HepG2 (cell line): Measurements from ENCODE around the gene PI3. TPM values are rescaled to one million over a fixed set of nuclear protein-coding genes. Genes with fewer than 3 reads are reported as not detected.

Source experiments
- ATAC-seq: fragments of 200-7000 bp; cut with Tn5 transposase; 3 replicates; pipeline ENCODE4 v1.9.1; 2020; ENCODE audit warnings: mild to moderate bottlenecking, moderate library complexity
- BruUV-seq: library from RNA; stranded (reverse); fragments of 400-500 nt; replicated peaks from 2 replicates; lab custom pipeline; 2021; lab: Mats Ljungman, UMichigan
- CTCF ChIA-PET: fragments of 300-600 bp; formaldehyde crosslinking; extraction: SDS; loops from one replicate; lab custom pipeline; 2021; ENCODE audit warnings: low total read pairs, inconsistent platforms, low intra/inter-chr PET ratio; lab: Yijun Ruan, JAX
- POLR2A ChIA-PET: fragments of 350-600 bp; sonication (Branson Sonifier 250); formaldehyde crosslinking; loops from one replicate; lab custom pipeline; 2020; ENCODE audit warnings: antibody characterized with exemption, inconsistent platforms; lab: Yijun Ruan, JAX
- DNase-seq: peaks from one replicate; pipeline ENCODE4 v3.0.0-alpha.2; 2015; ENCODE audit warnings: low spot score
- FAIRE-seq: peaks from 3 replicates; lab custom pipeline; 2011; peaks lifted over from hg19 to GRCh38; lab: Jason Lieb, UNC
- H2AFZ ChIP-seq: one replicate; pipeline ENCODE4 v1.6.1; 2011; ENCODE audit warnings: low read length, inconsistent platforms
- H3K27ac ChIP-seq: fragments of 300-600 bp; 3 replicates; pipeline ENCODE4 v1.8.0; 2011; ENCODE audit warnings: mixed run types, mild to moderate bottlenecking, mixed read lengths, low read length, inconsistent platforms; ENCODE audit not compliant: insufficient read depth; ENCODE audit errors: extremely low read length
- H3K27me3 ChIP-seq, 2 experiments: fragments of 200-600 bp in 1 of 2; 2 replicates in 1 of 2; 3 replicates in 1 of 2; pipeline versions ENCODE4 v1.6.0 to v1.8.0; 2011; ENCODE audit warnings: low read length in 2 of 2, mild to moderate bottlenecking in 2 of 2, moderate library complexity in 2 of 2, inconsistent platforms in 1 of 2; ENCODE audit not compliant: insufficient read depth in 2 of 2, control insufficient read depth in 1 of 2
- H3K36me3 ChIP-seq, 2 experiments: fragments of 200-600 bp in 1 of 2; replicated peaks in 1 of 2; 2 replicates in 1 of 2; 3 replicates in 1 of 2; pipeline versions ENCODE4 v1.5.1 to v1.8.0; 2011; ENCODE audit warnings: low read length in 2 of 2, inconsistent platforms in 1 of 2; ENCODE audit not compliant: insufficient read depth in 2 of 2, control insufficient read depth in 1 of 2
- H3K4me1 ChIP-seq: 2 replicates; pipeline ENCODE4 v1.5.1; 2012; ENCODE audit warnings: low read length, inconsistent platforms; ENCODE audit not compliant: insufficient read depth
- H3K4me2 ChIP-seq: 2 replicates; pipeline ENCODE4 v1.6.0; 2011; ENCODE audit warnings: low read depth, low read length, inconsistent platforms
- H3K4me3 ChIP-seq, 3 experiments: fragments of 200-600 bp in 1 of 3; sonication (generic), shearing (Covaris generic) in 1 of 3; replicated peaks in 1 of 3; 2 replicates each; pipeline ENCODE4 v1.5.1; 2011 to 2016; ENCODE audit warnings: low read length in 3 of 3, inconsistent platforms in 2 of 3, low read depth in 2 of 3, mild to moderate bottlenecking in 2 of 3, control low read depth in 1 of 3, mixed read lengths in 1 of 3; ENCODE audit not compliant: insufficient read depth in 1 of 3
- H3K79me2 ChIP-seq: one replicate; pipeline ENCODE4 v1.6.1; 2011; ENCODE audit warnings: low read length, inconsistent platforms; ENCODE audit not compliant: insufficient read depth
- H3K9ac ChIP-seq: 2 replicates; pipeline ENCODE4 v1.6.0; 2011; ENCODE audit warnings: mild to moderate bottlenecking, low read depth, low read length, inconsistent platforms; ENCODE audit not compliant: insufficient read depth
- H3K9me3 ChIP-seq: 2 replicates; pipeline ENCODE4 v1.5.1; 2012; ENCODE audit warnings: mild to moderate bottlenecking, low read length
- H4K20me1 ChIP-seq: 2 replicates; pipeline ENCODE4 v1.6.0; 2011; ENCODE audit warnings: inconsistent platforms, mild to moderate bottlenecking, low read length, moderate library complexity; ENCODE audit not compliant: insufficient read depth
- DPF2 ChIP-seq: sonication (generic); formaldehyde crosslinking; IDR thresholded peaks from 2 replicates; pipeline ENCODE4 v1.4.0; 2020; ENCODE audit warnings: mild to moderate bottlenecking, low read depth, missing genetic modification reagents, borderline replicate concordance
- FOXK1 ChIP-seq: sonication (generic); formaldehyde crosslinking; IDR thresholded peaks from 2 replicates; pipeline ENCODE4 v1.4.0; 2020; ENCODE audit warnings: low read depth, missing genetic modification reagents, borderline replicate concordance
- MED8 ChIP-seq: sonication (generic); formaldehyde crosslinking; IDR thresholded peaks from 2 replicates; pipeline ENCODE4 v1.8.1; 2023; ENCODE audit warnings: mild to moderate bottlenecking, missing genetic modification reagents; ENCODE audit not compliant: insufficient replicate concordance
- MIER3 ChIP-seq: IDR thresholded peaks from 2 replicates; pipeline ENCODE4 v1.6.1; 2016; ENCODE audit warnings: missing compliant biosample characterization, borderline replicate concordance
- TMF1 ChIP-seq: sonication (generic); formaldehyde crosslinking; IDR thresholded peaks from 2 replicates; pipeline ENCODE4 v1.8.1; 2022; ENCODE audit warnings: low read depth, missing genetic modification reagents
- TRIM24 ChIP-seq: sonication (generic); formaldehyde crosslinking; IDR thresholded peaks from 2 replicates; pipeline ENCODE4 v1.8.0; 2022; ENCODE audit warnings: mild to moderate bottlenecking, missing genetic modification reagents
- ZNF225 ChIP-seq: sonication (generic); formaldehyde crosslinking; IDR thresholded peaks from 2 replicates; pipeline ENCODE4 v1.4.0; 2020; ENCODE audit warnings: mild to moderate bottlenecking, missing genetic modification reagents
- ZNF607 ChIP-seq: sonication (generic); formaldehyde crosslinking; IDR thresholded peaks from 2 replicates; pipeline ENCODE4 v1.5.1; 2020; ENCODE audit warnings: missing genetic modification reagents, mild to moderate bottlenecking, borderline replicate concordance
- ZNF792 ChIP-seq: IDR thresholded peaks from 2 replicates; pipeline ENCODE4 v1.6.1; 2016
- in situ Hi-C: cut with HindIII; loops from 2 replicates; pipeline ENCODE4 v1.10.0; 2017; ENCODE audit warnings: low pct_unique_long_range_greater_than_20kb; ENCODE audit not compliant: extremely low pct_ligation_motif_present
- intact Hi-C: fragments of 100-400 bp; cut with micrococcal nuclease; formaldehyde crosslinking; loops from one replicate; pipeline ENCODE4 v1.10.0; 2022; ENCODE audit not compliant: unreplicated experiment
- polyA plus RNA-seq, 8 experiments: library from polyadenylated mRNA; depleted of rRNA in 3 of 8; stranded (reverse) in 7 of 8; unstranded in 1 of 8; fragments of >200 nt; fragmentation: Illumina TruSeq in 4 of 8; extraction: Trizol in 4 of 8; gene quantifications; 2 replicates each; pipeline versions ENCODE4 v1.2.1 to v1.2.3, GENCODE V29; 2011 to 2016; ENCODE audit warnings: low read depth in 4 of 8, missing spikeins in 1 of 8, mixed read lengths in 1 of 8; ENCODE audit not compliant: insufficient read depth in 1 of 8
- total RNA-seq, 5 experiments: library from RNA; depleted of rRNA; stranded (reverse); fragments of >200 nt; fragmentation: Illumina TruSeq; extraction: Trizol; gene quantifications; 2 replicates each; pipeline ENCODE4 v1.2.3, GENCODE V29; 2016; ENCODE audit warnings: low read depth in 1 of 5
- TF ChIP-seq, protein P1 (sequence below): sonication (generic); formaldehyde crosslinking; IDR thresholded peaks from 2 replicates; pipeline ENCODE4 v1.4.0; 2020; ENCODE audit warnings: mild to moderate bottlenecking, low read depth, missing genetic modification reagents
- TF ChIP-seq, protein P2 (sequence below): sonication (generic); formaldehyde crosslinking; IDR thresholded peaks from 2 replicates; pipeline ENCODE4; 2020; ENCODE audit warnings: missing genetic modification reagents, mild to moderate bottlenecking, borderline replicate concordance
- TF ChIP-seq, protein P3 (sequence below): sonication (generic); formaldehyde crosslinking; IDR thresholded peaks from 2 replicates; pipeline ENCODE4 v1.8.0; 2023; ENCODE audit warnings: mild to moderate bottlenecking, missing genetic modification reagents
- TF ChIP-seq, protein P4 (sequence below): sonication (generic); formaldehyde crosslinking; IDR thresholded peaks from 2 replicates; pipeline ENCODE4 v1.8.0; 2022; ENCODE audit warnings: mild to moderate bottlenecking, missing genetic modification reagents; ENCODE audit not compliant: insufficient replicate concordance
- TF ChIP-seq, protein P5 (sequence below): sonication (generic); formaldehyde crosslinking; IDR thresholded peaks from 2 replicates; pipeline ENCODE4 v1.4.0; 2020; ENCODE audit warnings: missing genetic modification reagents

The PI3 gene
- total and polyA plus RNA-seq, 2 of the 13 experiments (the other 11 are each of a cell fraction or from before 2014, with no cell fraction given), result 0.22 TPM; not detected in 1

DNA sequence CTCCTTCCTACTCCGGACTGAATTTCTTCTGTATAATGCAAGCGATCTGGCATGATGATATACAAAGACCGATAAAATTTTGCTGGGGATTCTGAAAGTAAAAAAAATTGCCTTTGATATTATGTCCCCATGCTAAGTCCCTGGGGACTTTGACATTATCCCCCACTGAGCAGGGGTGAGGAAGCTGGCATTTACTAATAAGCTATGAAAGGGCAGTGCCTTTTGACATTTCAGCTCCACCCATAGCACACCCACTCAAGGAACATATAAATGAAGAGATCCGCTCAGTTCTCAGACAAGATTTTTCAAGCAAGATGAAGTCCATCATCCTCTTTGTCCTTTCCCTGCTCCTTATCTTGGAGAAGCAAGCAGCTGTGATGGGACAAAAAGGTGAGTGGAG is 46.4 kb downstream of the PI3 start, which contains the start of gene SEMG2 (continued):
- TF ChIP-seq, protein P1, sequence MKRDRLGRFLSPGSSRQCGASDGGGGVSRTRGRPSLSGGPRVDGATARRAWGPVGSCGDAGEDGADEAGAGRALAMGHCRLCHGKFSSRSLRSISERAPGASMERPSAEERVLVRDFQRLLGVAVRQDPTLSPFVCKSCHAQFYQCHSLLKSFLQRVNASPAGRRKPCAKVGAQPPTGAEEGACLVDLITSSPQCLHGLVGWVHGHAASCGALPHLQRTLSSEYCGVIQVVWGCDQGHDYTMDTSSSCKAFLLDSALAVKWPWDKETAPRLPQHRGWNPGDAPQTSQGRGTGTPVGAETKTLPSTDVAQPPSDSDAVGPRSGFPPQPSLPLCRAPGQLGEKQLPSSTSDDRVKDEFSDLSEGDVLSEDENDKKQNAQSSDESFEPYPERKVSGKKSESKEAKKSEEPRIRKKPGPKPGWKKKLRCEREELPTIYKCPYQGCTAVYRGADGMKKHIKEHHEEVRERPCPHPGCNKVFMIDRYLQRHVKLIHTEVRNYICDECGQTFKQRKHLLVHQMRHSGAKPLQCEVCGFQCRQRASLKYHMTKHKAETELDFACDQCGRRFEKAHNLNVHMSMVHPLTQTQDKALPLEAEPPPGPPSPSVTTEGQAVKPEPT, result no peak
- no peak for TF ChIP-seq MED8 (CRISPR knock-in tag)
- TF ChIP-seq, protein P2, sequence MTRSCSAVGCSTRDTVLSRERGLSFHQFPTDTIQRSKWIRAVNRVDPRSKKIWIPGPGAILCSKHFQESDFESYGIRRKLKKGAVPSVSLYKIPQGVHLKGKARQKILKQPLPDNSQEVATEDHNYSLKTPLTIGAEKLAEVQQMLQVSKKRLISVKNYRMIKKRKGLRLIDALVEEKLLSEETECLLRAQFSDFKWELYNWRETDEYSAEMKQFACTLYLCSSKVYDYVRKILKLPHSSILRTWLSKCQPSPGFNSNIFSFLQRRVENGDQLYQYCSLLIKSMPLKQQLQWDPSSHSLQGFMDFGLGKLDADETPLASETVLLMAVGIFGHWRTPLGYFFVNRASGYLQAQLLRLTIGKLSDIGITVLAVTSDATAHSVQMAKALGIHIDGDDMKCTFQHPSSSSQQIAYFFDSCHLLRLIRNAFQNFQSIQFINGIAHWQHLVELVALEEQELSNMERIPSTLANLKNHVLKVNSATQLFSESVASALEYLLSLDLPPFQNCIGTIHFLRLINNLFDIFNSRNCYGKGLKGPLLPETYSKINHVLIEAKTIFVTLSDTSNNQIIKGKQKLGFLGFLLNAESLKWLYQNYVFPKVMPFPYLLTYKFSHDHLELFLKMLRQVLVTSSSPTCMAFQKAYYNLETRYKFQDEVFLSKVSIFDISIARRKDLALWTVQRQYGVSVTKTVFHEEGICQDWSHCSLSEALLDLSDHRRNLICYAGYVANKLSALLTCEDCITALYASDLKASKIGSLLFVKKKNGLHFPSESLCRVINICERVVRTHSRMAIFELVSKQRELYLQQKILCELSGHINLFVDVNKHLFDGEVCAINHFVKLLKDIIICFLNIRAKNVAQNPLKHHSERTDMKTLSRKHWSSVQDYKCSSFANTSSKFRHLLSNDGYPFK (CRISPR knock-in tag), result no peak
- TF ChIP-seq ZNF607, result no peak
- TF ChIP-seq, protein P3, sequence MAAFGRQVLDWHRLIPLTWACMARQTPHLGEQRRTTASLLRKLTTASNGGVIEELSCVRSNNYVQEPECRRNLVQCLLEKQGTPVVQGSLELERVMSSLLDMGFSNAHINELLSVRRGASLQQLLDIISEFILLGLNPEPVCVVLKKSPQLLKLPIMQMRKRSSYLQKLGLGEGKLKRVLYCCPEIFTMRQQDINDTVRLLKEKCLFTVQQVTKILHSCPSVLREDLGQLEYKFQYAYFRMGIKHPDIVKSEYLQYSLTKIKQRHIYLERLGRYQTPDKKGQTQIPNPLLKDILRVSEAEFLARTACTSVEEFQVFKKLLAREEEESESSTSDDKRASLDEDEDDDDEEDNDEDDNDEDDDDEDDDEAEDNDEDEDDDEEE, result no peak

DNA sequence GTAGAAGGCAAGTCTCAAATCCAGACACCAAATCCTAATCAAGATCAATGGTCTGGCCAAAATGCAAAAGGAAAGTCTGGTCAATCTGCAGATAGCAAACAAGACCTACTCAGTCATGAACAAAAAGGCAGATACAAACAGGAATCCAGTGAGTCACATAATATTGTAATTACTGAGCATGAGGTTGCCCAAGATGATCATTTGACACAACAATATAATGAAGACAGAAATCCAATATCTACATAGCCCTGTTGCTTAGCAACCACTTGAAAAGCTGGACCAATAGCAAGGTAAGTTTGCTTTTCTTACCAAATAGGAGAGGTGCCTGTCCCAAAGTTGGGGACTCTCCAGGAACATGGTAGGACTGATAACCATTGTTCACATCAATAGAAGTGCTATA is 48.4 kb downstream of the PI3 start:
- H3K27me3 ChIP-seq, result peaks cover 2 to 6% of the 10 kb centered on the region in 2 experiments; a peak in 2 of 5 replicates
- H3K4me3 ChIP-seq, result no peak overlapping the region
- no TSS peak for BruUV-seq
- H3K9me3 ChIP-seq, result no peaks in the 10 kb centered on the region
- H3K79me2 ChIP-seq, result no peaks in the 10 kb centered on the region
- no peak for ATAC-seq
- intact Hi-C loops, result no loop called here
- in situ Hi-C loops, result no loop called here
- no peaks in the 10 kb centered on the region for H4K20me1 ChIP-seq
- no peak overlapping the region for H3K9ac ChIP-seq
- H3K4me1 ChIP-seq, result no peaks in the 10 kb centered on the region
- FAIRE-seq, result no peak
- ChIA-PET POLR2A (no interaction called here), CTCF (no interaction called here)
- H2AFZ ChIP-seq, result no peak overlapping the region
- no peak for DNase-seq
- no peak overlapping the region for H3K4me2 ChIP-seq
- H3K27ac ChIP-seq, result no peak overlapping the region
- no peaks in the 10 kb centered on the region for H3K36me3 ChIP-seq
- no peak for TF ChIP-seq TRIM24
- TF ChIP-seq, protein P4, sequence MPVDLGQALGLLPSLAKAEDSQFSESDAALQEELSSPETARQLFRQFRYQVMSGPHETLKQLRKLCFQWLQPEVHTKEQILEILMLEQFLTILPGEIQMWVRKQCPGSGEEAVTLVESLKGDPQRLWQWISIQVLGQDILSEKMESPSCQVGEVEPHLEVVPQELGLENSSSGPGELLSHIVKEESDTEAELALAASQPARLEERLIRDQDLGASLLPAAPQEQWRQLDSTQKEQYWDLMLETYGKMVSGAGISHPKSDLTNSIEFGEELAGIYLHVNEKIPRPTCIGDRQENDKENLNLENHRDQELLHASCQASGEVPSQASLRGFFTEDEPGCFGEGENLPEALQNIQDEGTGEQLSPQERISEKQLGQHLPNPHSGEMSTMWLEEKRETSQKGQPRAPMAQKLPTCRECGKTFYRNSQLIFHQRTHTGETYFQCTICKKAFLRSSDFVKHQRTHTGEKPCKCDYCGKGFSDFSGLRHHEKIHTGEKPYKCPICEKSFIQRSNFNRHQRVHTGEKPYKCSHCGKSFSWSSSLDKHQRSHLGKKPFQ (CRISPR knock-in tag), result no peak
- TF ChIP-seq, protein P5, sequence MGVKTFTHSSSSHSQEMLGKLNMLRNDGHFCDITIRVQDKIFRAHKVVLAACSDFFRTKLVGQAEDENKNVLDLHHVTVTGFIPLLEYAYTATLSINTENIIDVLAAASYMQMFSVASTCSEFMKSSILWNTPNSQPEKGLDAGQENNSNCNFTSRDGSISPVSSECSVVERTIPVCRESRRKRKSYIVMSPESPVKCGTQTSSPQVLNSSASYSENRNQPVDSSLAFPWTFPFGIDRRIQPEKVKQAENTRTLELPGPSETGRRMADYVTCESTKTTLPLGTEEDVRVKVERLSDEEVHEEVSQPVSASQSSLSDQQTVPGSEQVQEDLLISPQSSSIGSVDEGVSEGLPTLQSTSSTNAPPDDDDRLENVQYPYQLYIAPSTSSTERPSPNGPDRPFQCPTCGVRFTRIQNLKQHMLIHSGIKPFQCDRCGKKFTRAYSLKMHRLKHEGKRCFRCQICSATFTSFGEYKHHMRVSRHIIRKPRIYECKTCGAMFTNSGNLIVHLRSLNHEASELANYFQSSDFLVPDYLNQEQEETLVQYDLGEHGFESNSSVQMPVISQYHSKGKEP (CRISPR knock-in tag), result no peak
- no peak for TF ChIP-seq ZNF792 (CRISPR knock-in tag)
- no peak for TF ChIP-seq MIER3 (CRISPR knock-in tag)
- no peak for TF ChIP-seq ZNF225
- TF ChIP-seq DPF2, result no peak
- no peak for TF ChIP-seq TMF1
- no peak for TF ChIP-seq FOXK1 (CRISPR knock-in tag)
